PC-9 (cell line): ENCODE measurements around the gene TNFAIP6. TPM values are rescaled to one million over a fixed set of nuclear protein-coding genes. Genes with fewer than 3 reads are reported as not detected.
"Not testable (repeated sequence)": the region's sequence is repeated elsewhere in the genome, so short reads cannot be mapped to it uniquely, and the experiment has no call there.

Experiments
- Bru-seq: library from RNA; stranded (reverse); fragments of 400-500 nt; gene quantifications from one replicate; lab custom pipeline; 2021; lab: Mats Ljungman, UMichigan
- BruChase-seq, 2 experiments: library from RNA; stranded (reverse); fragments of 400-500 nt; gene quantifications; one replicate each; lab custom pipeline; 2021; lab: Mats Ljungman, UMichigan
- BruUV-seq: library from RNA; stranded (reverse); fragments of 400-500 nt; replicated peaks from 2 replicates; lab custom pipeline; 2021; lab: Mats Ljungman, UMichigan
- CTCF ChIA-PET: fragments of 300-600 bp; sonication (Branson Sonifier 250); formaldehyde crosslinking; loops from one replicate; lab custom pipeline; 2022; ENCODE audit warnings: antibody characterized with exemption; lab: Charles Lee
- POLR2A ChIA-PET: fragments of 300-600 bp; sonication (Branson Sonifier 250); formaldehyde crosslinking; loops from one replicate; lab custom pipeline; 2022; ENCODE audit warnings: antibody characterized with exemption; ENCODE audit not compliant: unreplicated experiment; lab: Charles Lee
- DNase-seq, 2 experiments: peaks; one replicate each; pipeline versions ENCODE4 v3.0.0 to v3.0.0-alpha.2; 2015 to 2022; ENCODE audit warnings: mixed read lengths in 1 of 2
- H2AFZ ChIP-seq: fragments of 200-600 bp; sonication (generic); 2 replicates; pipeline ENCODE4 v1.8.1; 2017; ENCODE audit warnings: antibody characterized with exemption
- H3F3A ChIP-seq: fragments of 200-600 bp; sonication (generic); 2 replicates; pipeline ENCODE4 v1.8.1; 2017; ENCODE audit warnings: antibody characterized with exemption, mild to moderate bottlenecking, low read depth; ENCODE audit not compliant: insufficient read depth
- H3K27ac ChIP-seq: fragments of 200-600 bp; sonication (generic); 2 replicates; pipeline ENCODE4 v1.6.1; 2016; ENCODE audit warnings: mixed run types
- H3K27me3 ChIP-seq: fragments of 200-600 bp; sonication (generic); 2 replicates; pipeline ENCODE4 v1.6.1; 2016; ENCODE audit warnings: low read depth, mixed run types; ENCODE audit not compliant: insufficient read depth
- H3K36me3 ChIP-seq: fragments of 200-600 bp; sonication (generic); 2 replicates; pipeline ENCODE4 v1.6.1; 2016; ENCODE audit warnings: low read depth, mixed run types
- H3K4me1 ChIP-seq: fragments of 200-600 bp; sonication (generic); replicated peaks from 2 replicates; pipeline ENCODE4 v1.6.1; 2016; ENCODE audit warnings: mixed run types; ENCODE audit not compliant: insufficient read depth
- H3K4me2 ChIP-seq: fragments of 200-600 bp; sonication (generic); 2 replicates; pipeline ENCODE4 v1.6.1; 2017; ENCODE audit warnings: mixed run types
- H3K4me3 ChIP-seq: fragments of 200-600 bp; sonication (generic); 2 replicates; pipeline ENCODE4 v1.6.1; 2016; ENCODE audit warnings: mixed run types
- H3K79me2 ChIP-seq: fragments of 200-600 bp; sonication (generic); 2 replicates; pipeline ENCODE4 v1.6.1; 2017; ENCODE audit warnings: low read depth, mixed run types
- H3K9me2 ChIP-seq: fragments of 200-600 bp; sonication (generic); 2 replicates; pipeline ENCODE4 v1.8.1; 2017; ENCODE audit warnings: mild to moderate bottlenecking; ENCODE audit not compliant: insufficient read depth
- H3K9me3 ChIP-seq: fragments of 200-600 bp; sonication (generic); 2 replicates; pipeline ENCODE4 v1.8.1; 2016; ENCODE audit warnings: low read depth; ENCODE audit not compliant: insufficient read depth
- H4K20me1 ChIP-seq: fragments of 200-600 bp; sonication (generic); 2 replicates; pipeline ENCODE4 v1.8.1; 2017; ENCODE audit not compliant: insufficient read depth
- EZH2 ChIP-seq: fragments of 200-600 bp; sonication (generic); IDR thresholded peaks from 2 replicates; pipeline ENCODE4 v1.8.0; 2017; ENCODE audit warnings: antibody characterized with exemption, low read depth
- intact Hi-C: fragments of 100-400 bp; cut with micrococcal nuclease; formaldehyde crosslinking; loops from one replicate; pipeline ENCODE4 v1.10.0; 2022; ENCODE audit not compliant: unreplicated experiment
- long read RNA-seq: library from polyadenylated mRNA; stranded (forward); transcript quantifications from one replicate; pipeline ENCODE4 v2.0.0, GENCODE V29; 2022
- total RNA-seq: library from RNA; stranded (reverse); gene quantifications from 2 replicates; pipeline ENCODE4 v1.2.3, GENCODE V29; 2021
- TF ChIP-seq, protein P1 (sequence below): fragments of 200-600 bp; sonication (generic); conservative IDR thresholded peaks from 2 replicates; pipeline ENCODE4 v1.6.1; 2017; ENCODE audit warnings: mixed run types, antibody characterized with exemption, mild to moderate bottlenecking, moderate library complexity

The TNFAIP6 gene, protein sequence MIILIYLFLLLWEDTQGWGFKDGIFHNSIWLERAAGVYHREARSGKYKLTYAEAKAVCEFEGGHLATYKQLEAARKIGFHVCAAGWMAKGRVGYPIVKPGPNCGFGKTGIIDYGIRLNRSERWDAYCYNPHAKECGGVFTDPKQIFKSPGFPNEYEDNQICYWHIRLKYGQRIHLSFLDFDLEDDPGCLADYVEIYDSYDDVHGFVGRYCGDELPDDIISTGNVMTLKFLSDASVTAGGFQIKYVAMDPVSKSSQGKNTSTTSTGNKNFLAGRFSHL
- not detected in 2 replicates for total RNA-seq
- percentile 4 among the genes with signal in this experiment for Bru-seq, nascent RNA
- BruChase-seq, experiment 1, labeled RNA remaining after a 2-hour chase, result not detected
- not detected for BruChase-seq, experiment 2, labeled RNA remaining after a 6-hour chase
- long read RNA-seq, result 0 reads

DNA sequence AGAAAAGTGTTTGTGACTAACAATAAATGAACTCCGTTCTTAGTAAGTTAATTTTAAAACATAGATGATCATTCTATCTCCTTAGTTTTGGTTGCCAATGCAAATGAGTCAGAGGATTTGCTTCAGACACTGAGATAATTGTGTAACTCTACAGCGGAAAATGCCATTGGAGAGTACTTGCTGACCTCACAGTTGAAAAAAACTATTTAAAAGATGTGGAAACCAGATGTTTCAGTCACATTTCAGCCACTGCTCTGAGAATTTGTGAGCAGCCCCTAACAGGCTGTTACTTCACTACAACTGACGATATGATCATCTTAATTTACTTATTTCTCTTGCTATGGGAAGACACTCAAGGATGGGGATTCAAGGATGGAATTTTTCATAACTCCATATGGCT, at the start of gene TNFAIP6:
Gene TNFAIP6 (plus strand): TSS at position 234 of the 400 bp plus-strand sequence. CDS start 75 bp downstream, at position 309.
- ChIA-PET POLR2A (no interaction called here), CTCF (no interaction called here)
- BruUV-seq, result no TSS peak
- Histone ChIP-seq H3K27ac (no peak within 1 kb of the TSS), H2AFZ (no peak within 1 kb of the TSS), H3K9me3 (no peaks in the 10 kb centered on the region), H3K4me1 (no peaks in the 10 kb centered on the region), H3K4me2 (no peak within 1 kb of the TSS), H3K79me2 (no peaks in the 10 kb centered on the region), H3K9me2 (no peaks in the 10 kb centered on the region), H4K20me1 (no peaks in the 10 kb centered on the region), H3K27me3 (no peaks in the 10 kb centered on the region), H3K4me3 (no peak within 1 kb of the TSS), H3F3A (no peaks in the 10 kb centered on the region), H3K36me3 (no peaks in the 10 kb centered on the region)
- TF ChIP-seq, protein P1, sequence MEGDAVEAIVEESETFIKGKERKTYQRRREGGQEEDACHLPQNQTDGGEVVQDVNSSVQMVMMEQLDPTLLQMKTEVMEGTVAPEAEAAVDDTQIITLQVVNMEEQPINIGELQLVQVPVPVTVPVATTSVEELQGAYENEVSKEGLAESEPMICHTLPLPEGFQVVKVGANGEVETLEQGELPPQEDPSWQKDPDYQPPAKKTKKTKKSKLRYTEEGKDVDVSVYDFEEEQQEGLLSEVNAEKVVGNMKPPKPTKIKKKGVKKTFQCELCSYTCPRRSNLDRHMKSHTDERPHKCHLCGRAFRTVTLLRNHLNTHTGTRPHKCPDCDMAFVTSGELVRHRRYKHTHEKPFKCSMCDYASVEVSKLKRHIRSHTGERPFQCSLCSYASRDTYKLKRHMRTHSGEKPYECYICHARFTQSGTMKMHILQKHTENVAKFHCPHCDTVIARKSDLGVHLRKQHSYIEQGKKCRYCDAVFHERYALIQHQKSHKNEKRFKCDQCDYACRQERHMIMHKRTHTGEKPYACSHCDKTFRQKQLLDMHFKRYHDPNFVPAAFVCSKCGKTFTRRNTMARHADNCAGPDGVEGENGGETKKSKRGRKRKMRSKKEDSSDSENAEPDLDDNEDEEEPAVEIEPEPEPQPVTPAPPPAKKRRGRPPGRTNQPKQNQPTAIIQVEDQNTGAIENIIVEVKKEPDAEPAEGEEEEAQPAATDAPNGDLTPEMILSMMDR, result no peak
- no peak for TF ChIP-seq EZH2
- intact Hi-C loops, result no loop called here
- no peak for DNase-seq

DNA sequence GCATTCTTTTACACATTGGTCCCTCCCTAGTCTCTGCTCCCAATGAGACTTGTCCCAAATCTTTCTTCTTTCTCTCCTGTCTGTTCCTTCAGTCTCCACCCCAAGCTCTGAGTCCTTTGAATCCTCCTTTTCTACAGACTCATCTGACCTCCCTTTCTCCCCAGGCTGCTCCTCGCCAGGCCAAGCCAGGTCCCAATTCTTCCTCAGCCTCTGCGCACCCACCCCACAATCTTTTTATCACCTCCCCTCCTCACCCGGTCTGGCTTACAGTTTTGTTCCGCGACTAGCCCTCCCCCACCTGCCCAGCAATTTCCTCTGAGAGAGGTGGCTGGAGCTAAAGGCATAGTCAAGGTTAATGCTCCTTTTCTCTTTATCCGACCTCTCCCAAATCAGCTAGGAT, 47.1 kb upstream of the TNFAIP6 start:
- H3K27ac ChIP-seq, POLR2A ChIA-PET, H3K9me3 ChIP-seq, H3K27me3 ChIP-seq, H3K4me1 ChIP-seq, H2AFZ ChIP-seq, H4K20me1 ChIP-seq, CTCF ChIA-PET, H3K79me2 ChIP-seq, H3K36me3 ChIP-seq, H3F3A ChIP-seq, H3K4me2 ChIP-seq, H3K4me3 ChIP-seq, BruUV-seq, intact Hi-C loops, H3K9me2 ChIP-seq, DNase-seq: not testable (repeated sequence)

DNA sequence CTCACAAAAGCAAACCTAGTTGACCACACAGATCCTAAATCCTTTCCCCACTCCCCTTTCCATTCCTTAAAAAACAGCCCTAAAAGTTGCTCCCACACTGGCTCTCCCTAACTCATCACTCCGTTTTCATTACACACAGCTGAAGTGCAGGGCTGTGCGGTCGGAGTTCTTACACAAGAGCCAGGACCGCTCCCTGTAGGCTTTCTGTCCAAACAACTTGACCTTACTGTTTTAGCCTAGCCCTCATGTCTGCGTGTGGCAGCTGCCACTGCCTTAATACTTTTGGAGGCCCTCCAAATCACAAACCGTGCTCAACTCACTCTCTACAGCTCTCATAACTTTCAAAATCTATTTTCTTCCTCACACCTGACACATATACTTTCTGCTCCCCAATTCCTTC, 45.0 kb upstream of the TNFAIP6 start:
- H3F3A ChIP-seq, H3K4me1 ChIP-seq, H3K27me3 ChIP-seq, POLR2A ChIA-PET, DNase-seq, H3K9me3 ChIP-seq, CTCF ChIA-PET, BruUV-seq, H3K4me3 ChIP-seq, H3K9me2 ChIP-seq, H3K36me3 ChIP-seq, H4K20me1 ChIP-seq, H3K79me2 ChIP-seq, H3K4me2 ChIP-seq, H3K27ac ChIP-seq, H2AFZ ChIP-seq, intact Hi-C loops: not testable (repeated sequence)

DNA sequence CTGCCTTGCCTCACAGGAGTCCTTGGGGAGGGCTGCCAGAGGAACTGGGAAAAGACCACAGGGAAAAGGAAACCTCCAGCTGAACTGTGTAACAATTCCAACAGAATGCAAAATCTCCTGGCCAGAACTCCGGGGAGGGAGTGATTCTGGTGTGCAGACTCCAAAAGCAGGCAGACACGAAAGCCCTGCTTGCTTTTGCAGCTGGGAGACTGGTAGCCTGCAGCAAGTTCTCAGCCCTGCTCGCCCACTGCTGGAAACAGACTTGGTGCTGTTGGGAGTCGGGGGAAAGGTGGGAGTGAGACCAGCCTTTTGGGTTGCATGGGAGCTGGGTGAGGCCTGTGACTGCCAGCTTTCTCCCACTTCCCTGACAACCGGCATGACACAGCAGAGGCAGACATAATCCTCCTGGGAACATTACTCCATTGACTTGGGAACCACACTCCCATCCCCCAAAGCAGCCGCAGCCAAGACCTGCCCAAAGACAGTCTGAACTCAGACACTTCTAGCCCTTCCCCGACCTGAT, 42.0 kb upstream of the TNFAIP6 start:
- no peak for TF ChIP-seq EZH2
- TF ChIP-seq, protein P1, result no peak
- intact Hi-C loops, result no loop called here
- Histone ChIP-seq H3K9me2 (no peaks in the 10 kb centered on the region), H4K20me1 (no peaks in the 10 kb centered on the region), H3K36me3 (no peaks in the 10 kb centered on the region), H3K4me1 (no peaks in the 10 kb centered on the region), H3K9me3 (no peaks in the 10 kb centered on the region), H2AFZ (no peak overlapping the region), H3K27ac (no peak overlapping the region), H3K27me3 (no peaks in the 10 kb centered on the region), H3F3A (no peaks in the 10 kb centered on the region), H3K4me3 (no peak overlapping the region), H3K4me2 (no peak overlapping the region), H3K79me2 (no peaks in the 10 kb centered on the region)
- CTCF ChIA-PET, result no interaction called here
- no TSS peak for BruUV-seq
- DNase-seq, result no peak
- POLR2A ChIA-PET, result no interaction called here
